Mesenteric fat pad (tissue), 1 donor: Measurements from ENCODE around the gene TGFB1. TPM values are rescaled to one million over a fixed set of nuclear protein-coding genes. Genes with fewer than 3 reads are reported as not detected.
"Not testable (repeated sequence)": the region's sequence is repeated elsewhere in the genome, so short reads cannot be mapped to it uniquely, and the experiment has no call there.

Source experiments
- DNase-seq: peaks from one replicate; pipeline ENCODE4 v3.0.0-alpha.2; 2020; ENCODE audit warnings: low spot score
- total RNA-seq: library from RNA; stranded (reverse); fragmentation: NEBNext Ultra II Directional; extraction: Animal tissue kit (Norgen Biotek cat#: 25700); gene quantifications from one replicate; pipeline ENCODE4 v1.2.1, GENCODE V29; 2021
- donor health status: DM: yes; HTN: yes; CAD: no.

The TGFB1 gene
- total RNA-seq, 1 donor from 2014 or later = 54.3 TPM

DNA sequence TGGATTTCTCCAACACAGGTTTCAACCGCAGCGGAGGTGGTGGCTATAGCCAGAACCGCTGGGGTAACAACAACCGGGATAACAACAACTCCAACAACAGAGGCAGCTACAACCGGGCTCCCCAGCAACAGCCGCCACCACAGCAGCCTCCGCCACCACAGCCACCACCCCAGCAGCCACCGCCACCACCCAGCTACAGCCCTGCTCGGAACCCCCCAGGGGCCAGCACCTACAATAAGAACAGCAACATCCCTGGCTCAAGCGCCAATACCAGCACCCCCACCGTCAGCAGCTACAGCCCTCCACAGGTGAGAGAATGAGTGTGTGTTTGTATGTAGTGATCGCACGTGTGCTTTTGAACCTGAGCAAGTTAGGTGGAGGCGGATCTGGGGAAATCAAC lies 49.8 kb downstream of the TGFB1 start:
- no peak for DNase-seq

DNA sequence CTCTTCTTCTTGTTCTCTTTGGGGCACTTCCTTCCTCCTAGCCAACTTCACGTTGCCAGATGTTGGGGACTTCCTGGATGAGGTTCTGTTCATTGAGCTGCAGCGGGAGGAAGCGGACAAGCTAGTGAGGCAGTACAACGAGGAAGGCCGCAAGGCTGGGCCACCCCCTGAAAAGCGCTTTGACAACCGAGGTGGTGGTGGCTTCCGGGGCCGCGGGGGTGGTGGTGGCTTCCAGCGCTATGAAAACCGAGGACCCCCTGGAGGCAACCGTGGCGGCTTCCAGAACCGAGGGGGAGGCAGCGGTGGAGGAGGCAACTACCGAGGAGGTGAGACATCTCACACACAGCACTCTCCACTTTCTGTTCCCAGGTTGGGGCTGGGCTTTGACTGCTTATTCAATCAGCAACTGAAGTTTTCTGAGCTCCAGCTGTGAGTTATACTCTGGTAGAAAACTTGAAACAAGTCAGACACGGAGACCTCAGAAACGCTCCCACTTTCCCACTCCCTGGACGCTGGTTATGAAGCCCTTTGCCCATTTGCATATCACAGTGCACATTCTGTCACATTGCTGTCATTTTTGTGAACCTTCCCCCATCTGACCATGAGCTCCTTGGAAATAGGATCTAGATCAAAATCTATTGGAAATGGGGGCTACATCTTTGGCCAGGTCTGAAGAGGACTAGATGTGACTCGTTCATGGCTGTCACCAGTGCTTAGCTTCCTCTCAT lies 50.9 kb downstream of the TGFB1 start:
- DNase-seq = no peak

DNA sequence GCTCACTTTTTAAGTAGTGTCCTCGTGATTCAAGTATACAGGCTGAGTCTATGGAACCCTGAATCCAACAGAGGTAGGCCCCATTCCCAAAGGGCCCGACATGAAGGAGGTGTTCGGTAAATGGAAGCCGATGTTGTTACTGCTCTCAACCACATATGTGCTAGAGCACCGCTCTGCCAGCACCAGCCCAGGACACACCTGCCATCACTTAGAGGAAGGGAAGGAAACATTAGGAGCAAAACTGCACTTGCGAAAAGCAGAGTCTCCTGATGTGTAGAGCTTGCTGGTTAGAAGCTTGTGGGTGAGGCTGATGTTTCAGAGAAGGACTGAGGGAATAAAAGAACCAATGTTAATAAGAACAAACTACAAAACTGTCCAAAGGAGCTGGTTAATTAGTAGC lies 53.2 kb downstream of the TGFB1 start:
- DNase-seq = no peak

- DNase-seq = no peak
Observed at GRCh38 chr19:41299755-41300089, 54.0 kb downstream of the TGFB1 start.

DNA sequence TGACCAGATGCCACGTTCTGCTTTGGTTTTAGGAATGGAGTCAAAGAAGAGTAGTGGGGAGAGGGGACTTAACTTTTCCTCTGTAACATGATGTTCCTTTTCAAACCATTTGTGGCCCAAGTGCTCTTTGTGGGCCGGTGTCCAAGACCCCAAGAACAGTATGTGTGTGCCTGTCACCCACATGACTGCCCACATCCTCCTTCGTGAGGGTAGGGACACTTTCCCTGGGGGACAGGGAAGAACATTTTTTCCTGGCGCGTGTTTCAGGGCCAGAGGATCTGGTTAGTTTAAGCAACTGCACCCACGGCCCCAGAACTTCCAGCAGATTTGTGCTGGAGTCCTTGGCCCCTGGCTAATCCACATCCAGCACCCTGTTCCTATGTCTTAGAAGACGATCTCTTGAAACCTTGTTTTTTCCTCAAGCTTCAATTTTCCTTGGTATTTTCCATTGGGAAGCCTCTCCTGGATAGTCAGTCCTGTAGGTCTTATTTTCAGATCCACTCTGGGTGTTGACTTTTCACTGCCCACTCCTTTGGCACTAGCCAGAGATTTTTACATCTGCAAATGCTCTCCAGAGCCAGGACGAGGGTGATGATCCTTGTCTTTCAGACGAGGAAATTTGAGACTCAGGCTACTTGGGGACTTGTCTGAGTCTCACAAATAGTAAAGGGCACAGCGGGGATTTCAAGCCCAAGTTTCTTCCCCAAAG lies 54.5 kb downstream of the TGFB1 start:
- DNase-seq = no peak

GRCh38 chr19:41298348-41298964 lies 55.3 kb downstream of the TGFB1 start:
- DNase-seq = no peak

DNA sequence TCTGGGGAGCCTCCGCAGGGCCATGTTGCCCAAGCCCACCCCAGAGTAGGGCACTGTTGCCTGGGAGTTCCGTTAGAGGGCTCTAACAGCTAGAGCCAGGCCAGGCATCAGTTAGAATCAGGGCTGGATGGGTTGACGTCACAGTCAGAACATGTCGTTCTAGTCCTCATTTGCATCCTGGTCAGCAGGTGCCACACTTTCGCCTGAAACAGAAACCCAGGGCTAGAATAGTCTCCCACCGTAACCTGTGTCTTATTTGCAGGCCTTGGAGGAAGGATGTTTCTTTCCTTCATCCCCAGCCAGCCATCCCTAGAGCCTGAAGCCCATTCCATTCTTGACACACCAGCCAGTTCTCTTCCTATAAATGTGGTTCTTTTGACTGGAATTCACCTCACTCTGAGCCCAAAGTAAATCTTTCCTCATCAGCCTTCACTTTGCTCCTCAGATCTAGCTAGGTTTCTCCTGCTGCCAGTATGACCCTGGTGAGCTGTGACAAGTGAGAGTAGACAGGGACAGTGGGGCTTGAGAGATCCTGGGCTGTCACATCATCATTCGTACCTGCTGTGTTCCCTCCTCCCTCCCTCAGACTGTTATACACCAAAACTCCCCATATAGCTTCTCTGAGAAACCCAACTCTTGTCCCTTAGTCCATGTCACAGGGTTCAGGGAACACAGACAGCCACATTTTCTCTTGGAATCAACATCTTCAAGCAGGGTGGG lies 55.9 kb downstream of the TGFB1 start:
- no peak for DNase-seq

GRCh38 chr19:41296433-41296871 lies 57.3 kb downstream of the TGFB1 start:
- no peak for DNase-seq

- DNase-seq = no peak
Observed at GRCh38 chr19:41295499-41295898, 58.2 kb downstream of the TGFB1 start.

DNA sequence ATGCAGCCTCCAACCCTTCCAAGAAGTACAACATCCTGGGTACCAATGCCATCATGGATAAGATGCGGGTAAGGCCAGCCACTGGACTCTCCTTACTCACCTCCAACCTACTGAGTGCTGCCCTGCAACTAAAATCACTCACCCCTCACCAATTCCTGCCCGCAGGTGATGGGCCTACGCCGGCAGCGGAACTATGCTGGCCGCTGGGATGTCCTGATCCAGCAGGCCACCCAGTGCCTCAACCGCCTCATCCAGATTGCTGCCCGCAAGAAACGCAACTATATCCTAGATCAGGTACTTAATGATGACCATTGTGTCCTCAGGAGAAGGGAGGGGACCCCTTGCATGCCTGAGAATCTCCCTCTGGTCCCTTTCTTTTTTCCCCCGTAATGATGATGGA lies 59.3 kb downstream of the TGFB1 start:
- no peak for DNase-seq

- DNase-seq = not testable (repeated sequence)
Observed at GRCh38 chr19:41289814-41290213, 63.9 kb downstream of the TGFB1 start.

GRCh38 chr19:41288673-41289530 lies 64.8 kb downstream of the TGFB1 start:
- no peak for DNase-seq

Other genes starting within 250 kb of the TGFB1 start
- not detected for gene CYP2F1, start 239.5 kb downstream of the TGFB1 start, total RNA-seq
- 2.2 TPM for gene CYP2S1, start 160.7 kb downstream of the TGFB1 start, total RNA-seq
- gene AXL, start 134.7 kb downstream of the TGFB1 start, total RNA-seq = 61.1 TPM
- gene HNRNPUL1, start 89.5 kb downstream of the TGFB1 start, total RNA-seq = 143 TPM
- 20.5 TPM for gene CCDC97, start 43.8 kb downstream of the TGFB1 start, total RNA-seq
- gene B9D2, start 10.2 kb upstream of the TGFB1 start, total RNA-seq = 3.5 TPM
- gene TMEM91, start 22.6 kb upstream of the TGFB1 start, total RNA-seq = 10.0 TPM
- 9.6 TPM for gene EXOSC5, start 43.4 kb upstream of the TGFB1 start, total RNA-seq
- gene BCKDHA, start 43.9 kb upstream of the TGFB1 start, total RNA-seq = 5.7 TPM
- 8.1 TPM for gene B3GNT8, start 73.5 kb upstream of the TGFB1 start, total RNA-seq
- gene DMAC2, start 86.0 kb upstream of the TGFB1 start, total RNA-seq = 33.0 TPM
- not detected for gene ERICH4, start 89.2 kb upstream of the TGFB1 start, total RNA-seq
- 2.1 TPM for gene CEACAM21, start 222.2 kb upstream of the TGFB1 start, total RNA-seq